Measurements from ENCODE around the gene LHX3. TPM values are rescaled to one million over a fixed set of nuclear protein-coding genes. Genes with fewer than 3 reads are reported as not detected.

Gene LHX3
- total RNA-seq, 1 experiment from 2014 or later: not detected

DNA sequence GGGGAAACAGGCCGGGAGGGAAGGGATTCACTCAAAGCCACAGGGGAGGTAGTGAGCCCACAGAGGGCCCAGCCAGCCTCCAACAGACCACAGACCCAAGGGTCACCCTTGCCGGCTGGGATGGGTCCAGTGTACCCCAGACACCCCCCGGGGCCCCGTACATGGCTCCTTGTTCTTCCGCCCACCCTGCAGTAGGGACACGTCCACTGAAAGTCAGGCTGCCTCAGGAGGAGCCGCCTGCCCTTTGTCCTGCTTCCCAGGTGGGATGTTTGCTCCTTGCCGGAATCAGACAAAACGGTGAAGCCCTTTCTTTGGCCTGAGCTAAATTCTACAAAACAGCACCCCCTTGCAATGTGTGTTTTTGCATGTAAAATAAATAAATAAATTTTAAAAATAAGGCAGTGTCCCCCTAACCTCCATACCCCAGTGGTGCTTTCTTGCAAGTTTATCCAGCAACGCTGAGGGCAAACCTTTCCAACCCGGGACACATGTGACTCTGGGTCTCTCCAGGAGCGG, 25.8 kb downstream of the LHX3 start:
- no peaks in the 10 kb centered on the region for H3K36me3 ChIP-seq (ENCODE audit: low read depth, low read length)
- no peak overlapping the region for H3K4me3 ChIP-seq (ENCODE audit: low read length)
- H3K4me1 ChIP-seq (ENCODE audit: insufficient read depth, low read length): no peaks in the 10 kb centered on the region
- no peak for TF ChIP-seq CTCF (conservative IDR thresholded peaks at IDR 0.05; ENCODE audit: low read depth, low read length)
- no peak for TF ChIP-seq EZH2 (IDR thresholded peaks at IDR 0.05; ENCODE audit: low read length, unreplicated experiment)
- no peak for TF ChIP-seq EZH2phosphoT487 (IDR thresholded peaks at IDR 0.05; ENCODE audit: borderline replicate concordance, low read length)
- no peaks in the 10 kb centered on the region for H4K20me1 ChIP-seq (ENCODE audit: low read length)
- H3K27me3 ChIP-seq (ENCODE audit: low read length): no peaks in the 10 kb centered on the region
- H3K79me2 ChIP-seq (ENCODE audit: low read length): no peaks in the 10 kb centered on the region
- intact Hi-C loops (cut with micrococcal nuclease): no loop called here
- no TSS peak for BruUV-seq (replicated peaks)
- no peak overlapping the region for H3K27ac ChIP-seq (ENCODE audit: low read length)
- no peaks in the 10 kb centered on the region for H3K9me3 ChIP-seq (ENCODE audit: low read length)
- ATAC-seq (no peak), DNase-seq (no peak)
- CTCF ChIA-PET: no interaction called here
- no peaks in the 10 kb centered on the region for H3F3A ChIP-seq (ENCODE audit: low read length, unreplicated experiment)
- H3K9me2 ChIP-seq (replicated peaks; ENCODE audit: low read length): no peaks in the 10 kb centered on the region
- POLR2A ChIA-PET (ENCODE audit: unreplicated experiment): no interaction called here
- no peak overlapping the region for H3K4me2 ChIP-seq (ENCODE audit: low read length)
- no peak overlapping the region for H2AFZ ChIP-seq (ENCODE audit: low read length)
- no peak overlapping the region for H3K9ac ChIP-seq (ENCODE audit: low read length)

DNA sequence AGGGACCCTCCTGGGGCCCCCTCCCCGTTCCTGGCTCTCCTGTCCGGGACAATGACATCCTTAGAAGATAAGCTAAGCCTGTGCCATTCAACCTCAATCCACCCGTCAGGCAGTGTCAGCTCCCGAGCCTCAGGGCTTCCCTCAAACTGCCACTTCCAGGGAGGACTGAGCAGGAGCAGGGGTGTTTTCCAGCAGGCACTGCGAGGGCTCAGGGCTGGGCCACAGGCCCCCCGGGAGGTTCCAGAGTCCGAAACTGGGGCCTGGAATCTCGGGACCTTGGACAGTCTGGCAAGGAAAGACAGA, 26.2 kb downstream of the LHX3 start:
- ATAC-seq (no peak), DNase-seq (no peak)
- no peaks in the 10 kb centered on the region for H3K36me3 ChIP-seq (ENCODE audit: low read depth, low read length)
- H3K27ac ChIP-seq (ENCODE audit: low read length): no peak overlapping the region
- POLR2A ChIA-PET (ENCODE audit: unreplicated experiment): no interaction called here
- H3K27me3 ChIP-seq (ENCODE audit: low read length): no peaks in the 10 kb centered on the region
- no peak overlapping the region for H3K9ac ChIP-seq (ENCODE audit: low read length)
- H3K4me1 ChIP-seq (ENCODE audit: insufficient read depth, low read length): no peaks in the 10 kb centered on the region
- no peaks in the 10 kb centered on the region for H3K9me2 ChIP-seq (replicated peaks; ENCODE audit: low read length)
- intact Hi-C loops (cut with micrococcal nuclease): no loop called here
- no TSS peak for BruUV-seq (replicated peaks)
- H2AFZ ChIP-seq (ENCODE audit: low read length): no peak overlapping the region
- no peak for TF ChIP-seq EZH2 (IDR thresholded peaks at IDR 0.05; ENCODE audit: low read length, unreplicated experiment)
- no peak for TF ChIP-seq EZH2phosphoT487 (IDR thresholded peaks at IDR 0.05; ENCODE audit: borderline replicate concordance, low read length)
- no peak for TF ChIP-seq CTCF (conservative IDR thresholded peaks at IDR 0.05; ENCODE audit: low read depth, low read length)
- CTCF ChIA-PET: no interaction called here
- no peak overlapping the region for H3K4me2 ChIP-seq (ENCODE audit: low read length)
- H3K79me2 ChIP-seq (ENCODE audit: low read length): no peaks in the 10 kb centered on the region
- H3K9me3 ChIP-seq (ENCODE audit: low read length): no peaks in the 10 kb centered on the region
- no peaks in the 10 kb centered on the region for H3F3A ChIP-seq (ENCODE audit: low read length, unreplicated experiment)
- H3K4me3 ChIP-seq (ENCODE audit: low read length): no peak overlapping the region
- no peaks in the 10 kb centered on the region for H4K20me1 ChIP-seq (ENCODE audit: low read length)

- no TSS peak for BruUV-seq (replicated peaks)
- ATAC-seq (no peak), DNase-seq (no peak)
- no peaks in the 10 kb centered on the region for H3F3A ChIP-seq (ENCODE audit: low read length, unreplicated experiment)
- H3K4me2 ChIP-seq (ENCODE audit: low read length): no peak overlapping the region
- no peaks in the 10 kb centered on the region for H3K36me3 ChIP-seq (ENCODE audit: low read depth, low read length)
- no peak overlapping the region for H3K4me3 ChIP-seq (ENCODE audit: low read length)
- no peak overlapping the region for H3K27ac ChIP-seq (ENCODE audit: low read length)
- no peaks in the 10 kb centered on the region for H3K27me3 ChIP-seq (ENCODE audit: low read length)
- intact Hi-C loops (cut with micrococcal nuclease): no loop called here
- no peaks in the 10 kb centered on the region for H3K9me3 ChIP-seq (ENCODE audit: low read length)
- H3K79me2 ChIP-seq (ENCODE audit: low read length): no peaks in the 10 kb centered on the region
- H3K9me2 ChIP-seq (replicated peaks; ENCODE audit: low read length): no peaks in the 10 kb centered on the region
- CTCF ChIA-PET: no interaction called here
- POLR2A ChIA-PET (ENCODE audit: unreplicated experiment): no interaction called here
- no peaks in the 10 kb centered on the region for H3K4me1 ChIP-seq (ENCODE audit: insufficient read depth, low read length)
- no peak for TF ChIP-seq EZH2phosphoT487 (IDR thresholded peaks at IDR 0.05; ENCODE audit: borderline replicate concordance, low read length)
- no peak for TF ChIP-seq EZH2 (IDR thresholded peaks at IDR 0.05; ENCODE audit: low read length, unreplicated experiment)
- no peak for TF ChIP-seq CTCF (conservative IDR thresholded peaks at IDR 0.05; ENCODE audit: low read depth, low read length)
- H4K20me1 ChIP-seq (ENCODE audit: low read length): no peaks in the 10 kb centered on the region
- H3K9ac ChIP-seq (ENCODE audit: low read length): no peak overlapping the region
- no peak overlapping the region for H2AFZ ChIP-seq (ENCODE audit: low read length)
These were observed 26.7 kb downstream of the LHX3 start for GRCh38 chr9:136178061-136178772.
